GM21825 (cell line): Measurements from ENCODE around the gene FANCC.
"Not testable (repeated sequence)": the region's sequence is repeated elsewhere in the genome, so short reads cannot be mapped to it uniquely, and the experiment has no call there.

Experiments
- ATAC-seq: cut with Tn5 transposase; IDR thresholded peaks from one replicate; pipeline ENCODE4 v1.9.1; 2021; ENCODE audit warnings: mild to moderate bottlenecking, moderate library complexity; ENCODE audit not compliant: unreplicated experiment

The FANCC gene

DNA sequence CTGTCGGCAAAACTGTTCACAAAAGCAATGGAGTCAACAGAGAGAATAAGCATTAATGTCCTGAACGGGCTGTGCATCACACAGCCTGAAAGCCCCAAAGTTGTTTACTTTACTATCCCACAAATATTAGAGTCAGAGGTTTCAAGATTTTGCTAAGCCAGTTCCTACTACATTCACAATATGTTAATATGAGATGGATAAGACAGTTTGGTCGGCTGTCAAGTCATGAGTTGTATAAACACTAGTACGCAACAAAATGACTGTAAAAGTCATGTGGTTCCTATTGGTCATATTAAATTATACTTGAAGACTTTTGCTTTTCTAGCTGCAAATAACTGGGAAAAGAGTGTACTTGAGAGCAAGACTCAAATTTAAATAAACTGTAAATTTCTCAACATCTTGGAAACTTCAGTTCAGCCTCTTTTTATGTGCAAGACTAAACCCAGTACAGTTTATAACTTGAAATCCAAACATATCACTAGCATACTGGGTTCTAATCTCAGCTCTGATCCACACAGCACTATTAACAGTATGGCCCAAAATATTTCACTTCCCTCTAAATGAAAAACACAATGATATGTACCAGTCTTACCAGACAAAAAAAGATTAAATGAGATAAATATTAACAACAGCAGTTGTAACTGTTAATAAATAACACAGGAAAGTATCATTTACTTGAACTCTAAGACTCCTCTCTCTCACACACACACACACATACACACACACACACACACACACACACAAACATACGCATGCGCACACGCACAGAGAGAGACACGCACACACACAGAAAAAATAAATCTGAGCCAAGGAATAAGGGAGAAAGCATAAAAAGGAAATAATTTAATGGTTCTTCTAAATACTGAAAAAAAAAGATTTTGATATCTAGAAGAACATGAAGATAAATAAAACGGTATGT is 33.1 kb downstream of the FANCC start:
- ATAC-seq: no peak

DNA sequence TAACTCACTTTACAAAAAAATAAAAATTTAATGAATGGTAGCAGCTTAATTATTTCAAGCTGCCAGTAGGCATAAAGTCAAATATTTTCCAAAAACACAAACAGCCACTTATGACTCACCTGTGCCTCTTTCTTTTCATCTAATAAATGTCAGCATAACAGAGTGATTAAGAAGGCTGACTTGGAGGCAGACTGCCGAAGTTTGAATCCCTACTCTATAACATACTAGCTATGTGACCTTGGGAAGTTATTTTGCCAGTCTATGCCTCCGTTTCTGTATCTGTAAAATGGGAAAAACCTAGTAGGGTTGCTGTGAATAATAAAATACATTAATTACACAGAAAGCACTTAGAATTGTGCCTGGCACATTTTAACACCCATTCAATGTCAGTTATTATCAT is 33.8 kb downstream of the FANCC start:
- no peak for ATAC-seq

DNA sequence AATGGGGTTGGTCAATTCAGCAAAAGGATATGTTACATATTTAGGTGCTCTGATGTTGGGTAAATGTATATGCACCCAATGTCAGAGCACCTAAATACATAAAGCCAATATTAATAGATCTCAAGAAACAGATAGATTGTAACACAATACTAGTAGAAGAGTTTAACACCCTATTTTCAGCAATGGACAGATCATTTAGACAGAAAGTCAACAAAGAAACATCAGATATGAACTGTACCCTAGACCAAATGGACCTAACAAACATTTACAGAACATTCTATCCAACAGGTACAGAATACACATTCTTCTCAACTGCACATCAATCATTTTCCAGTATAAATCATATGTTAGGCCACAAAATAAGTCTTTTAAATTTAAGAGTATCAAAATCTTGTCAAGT is 35.2 kb downstream of the FANCC start:
- no peak for ATAC-seq

DNA sequence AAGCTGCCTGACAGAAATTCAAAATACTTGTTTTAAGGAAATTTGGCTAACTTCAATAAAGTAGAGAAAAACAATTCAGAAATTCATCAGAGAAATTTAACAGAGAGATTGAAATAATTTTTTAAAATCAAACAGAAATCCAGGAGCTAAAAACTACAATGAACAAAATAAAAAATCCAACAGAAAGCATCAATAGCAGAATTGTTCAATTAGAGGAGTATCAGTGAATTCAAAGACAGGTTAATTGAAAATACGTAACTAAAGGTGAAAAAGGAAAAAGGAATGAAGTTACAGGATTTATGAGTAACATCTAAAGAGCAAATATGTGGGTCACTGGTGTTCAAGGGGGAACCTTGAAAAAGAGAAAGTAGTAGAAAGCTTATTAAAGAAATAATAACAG is 36.8 kb downstream of the FANCC start:
- no peak for ATAC-seq

DNA sequence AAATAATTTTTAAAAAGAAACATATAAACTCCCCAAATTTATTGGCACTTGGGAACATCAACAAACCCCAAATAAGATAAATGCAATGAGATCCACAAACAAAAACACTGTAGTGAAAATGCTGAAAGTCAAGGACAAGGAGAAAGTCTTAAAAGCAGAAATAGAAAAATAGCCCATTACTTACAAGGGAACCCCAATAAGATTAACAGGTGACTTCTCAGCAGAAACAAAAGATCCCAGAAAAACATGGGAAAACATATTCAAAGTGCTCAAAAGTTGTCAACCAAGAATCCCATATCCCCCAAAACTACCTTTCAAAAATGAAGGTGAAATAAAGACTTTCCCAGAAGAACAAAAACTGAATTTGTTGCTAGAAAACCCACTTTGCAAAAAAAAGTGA is 40.0 kb downstream of the FANCC start:
- ATAC-seq: no peak

DNA sequence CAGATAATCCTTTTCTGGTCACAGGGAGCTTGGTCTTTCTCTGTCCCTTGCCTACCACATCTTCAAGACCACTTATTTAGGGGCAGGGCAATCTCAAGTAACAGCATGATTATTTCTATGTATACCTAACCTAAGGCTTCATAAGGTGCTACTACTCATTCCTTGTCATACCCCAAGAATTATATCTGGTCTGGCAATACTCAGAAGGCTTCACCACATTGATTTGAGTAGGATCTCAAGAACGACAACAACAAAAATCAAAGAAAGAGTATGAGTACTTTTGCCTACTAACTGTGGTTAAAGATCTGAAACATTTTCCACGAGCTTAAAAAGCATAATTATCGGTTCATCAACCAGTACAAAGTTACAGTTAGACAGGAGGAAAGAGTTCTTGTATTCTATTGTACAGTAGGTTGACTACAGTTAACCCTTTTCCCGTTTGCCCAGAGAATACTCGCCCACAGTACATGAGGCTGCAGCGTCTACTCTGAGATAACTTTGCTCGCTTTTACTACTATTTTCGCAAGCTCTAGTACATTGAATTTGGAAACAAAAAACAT is 41.0 kb downstream of the FANCC start:
- ATAC-seq: no peak

DNA sequence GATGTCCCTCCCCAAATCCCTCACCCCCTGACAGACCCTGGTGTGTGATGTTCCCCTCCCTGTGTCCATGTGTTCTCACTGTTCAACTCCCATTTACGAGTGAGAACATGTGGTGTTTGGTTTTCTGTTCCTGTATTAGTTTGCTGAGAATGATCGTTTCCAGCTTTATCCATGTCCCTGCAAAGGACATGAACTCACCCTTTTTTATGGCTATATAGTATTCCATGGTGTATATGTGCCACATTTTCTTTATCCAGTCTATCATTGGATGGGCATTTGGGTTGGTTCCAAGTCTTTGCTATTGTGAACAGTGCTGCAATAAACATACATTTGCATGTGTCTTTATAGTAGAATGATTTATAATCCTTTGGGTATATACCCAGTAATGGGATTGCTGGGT is 43.3 kb downstream of the FANCC start:
- ATAC-seq: not testable (repeated sequence)

DNA sequence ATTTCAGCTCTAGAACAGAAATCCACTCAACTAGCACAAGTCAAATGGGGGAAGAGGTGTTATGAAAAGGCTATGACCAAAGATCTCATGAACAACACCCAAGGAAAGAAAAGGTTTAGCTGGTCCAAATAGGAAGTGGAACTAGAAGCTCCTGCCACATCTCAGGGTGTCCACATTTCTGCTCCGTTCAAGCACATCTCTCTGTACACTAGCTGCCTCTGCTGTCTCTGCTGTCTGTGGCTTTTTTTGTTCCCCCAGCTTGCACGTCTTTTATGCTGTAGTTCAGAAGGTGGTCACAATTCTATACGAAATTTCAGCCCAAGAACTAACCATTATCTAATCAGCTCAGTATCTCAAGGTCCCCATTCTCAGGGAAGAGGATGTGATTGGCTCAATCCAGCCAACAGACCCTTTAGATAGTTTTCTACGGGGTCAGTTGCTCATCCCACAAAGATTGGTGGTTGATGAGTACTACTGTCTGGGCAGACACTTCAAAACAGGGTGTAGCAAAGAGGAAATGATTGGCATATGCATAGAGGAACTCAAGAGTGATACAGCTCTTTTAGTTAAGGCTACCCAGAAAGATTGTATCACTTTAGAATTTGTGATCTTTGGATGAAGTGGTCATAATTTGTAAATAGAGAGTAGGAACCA is 44.0 kb downstream of the FANCC start:
- no peak for ATAC-seq

DNA sequence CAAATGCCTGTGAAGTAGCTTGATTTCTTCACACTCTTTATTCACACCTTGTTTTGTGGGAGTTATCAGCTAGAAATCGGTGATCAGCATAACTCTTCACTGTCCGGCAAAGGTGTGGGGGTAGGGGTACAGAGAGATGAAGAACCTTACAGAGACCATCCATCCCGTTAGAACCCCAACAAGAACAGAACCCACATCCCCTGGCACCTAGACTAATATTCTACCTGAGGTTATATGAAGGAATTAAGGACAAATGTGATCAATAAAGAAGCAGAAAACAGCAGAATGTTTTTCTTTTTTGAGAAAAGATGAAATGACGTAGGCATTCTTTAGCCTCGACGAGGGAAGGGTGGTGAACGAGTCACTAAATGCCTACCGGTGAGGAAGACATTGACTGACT is 44.7 kb downstream of the FANCC start:
- ATAC-seq: no peak

DNA sequence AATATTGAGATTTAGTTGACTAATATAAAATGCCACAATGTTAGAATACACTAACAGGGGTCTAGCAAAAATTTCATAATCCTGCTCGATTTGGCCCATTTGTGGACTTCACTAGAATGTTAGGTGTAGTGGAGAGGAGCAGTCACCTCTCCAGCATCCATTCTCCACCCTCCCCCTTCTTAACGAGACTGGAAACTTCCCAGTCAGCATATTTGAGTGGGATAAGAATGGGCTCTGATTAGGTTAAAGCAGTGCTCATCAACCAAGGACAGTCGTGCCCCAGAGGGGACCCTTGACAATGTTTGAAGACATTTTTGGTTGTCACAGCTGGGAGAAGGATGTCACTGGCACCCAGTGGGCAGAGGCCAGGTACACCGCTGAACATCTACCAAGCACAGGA is 46.7 kb downstream of the FANCC start:
- ATAC-seq: no peak

DNA sequence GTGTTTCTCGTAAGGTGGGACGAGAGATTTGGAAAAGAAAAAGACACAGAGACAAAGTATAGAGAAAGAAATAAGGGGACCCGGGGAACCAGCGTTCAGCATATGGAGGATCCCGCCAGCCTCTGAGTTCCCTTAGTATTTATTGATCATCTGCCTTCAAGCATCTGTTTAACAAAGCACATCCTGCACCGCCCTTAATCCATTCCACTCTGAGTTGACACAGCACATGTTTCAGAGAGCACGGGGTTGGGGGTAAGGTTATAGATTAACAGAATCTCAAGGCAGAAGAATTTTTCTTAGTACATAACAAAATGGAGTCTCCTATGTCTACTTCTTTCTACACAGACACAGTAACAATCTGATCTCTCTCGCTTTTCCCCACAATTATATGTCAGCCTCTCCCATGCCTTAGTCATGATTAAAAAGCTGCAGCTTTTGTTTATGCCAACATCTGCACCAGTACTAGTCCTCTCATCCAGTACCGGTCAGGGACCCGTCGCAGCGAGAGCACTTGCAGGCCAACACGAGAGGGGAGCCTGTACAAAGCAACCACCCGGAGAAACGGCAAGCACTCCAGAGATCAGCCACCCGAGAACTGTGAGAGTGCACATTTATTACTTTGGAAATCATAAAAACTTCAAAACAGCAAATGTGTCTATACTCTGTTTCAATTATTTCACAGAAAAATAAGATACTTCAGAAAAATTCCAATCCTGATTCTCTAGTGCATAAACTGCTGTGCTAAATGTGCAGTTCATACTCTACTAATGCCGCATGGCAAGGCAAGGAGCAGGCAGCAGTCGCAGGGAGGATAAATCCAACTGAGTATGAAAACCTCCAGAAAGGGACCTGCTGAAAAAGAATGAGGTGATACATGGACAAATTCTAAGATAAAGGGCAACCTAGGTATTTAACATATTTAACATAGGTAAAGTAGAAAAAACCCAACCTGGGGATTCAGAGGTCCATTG is 47.4 kb downstream of the FANCC start:
- not testable (repeated sequence) for ATAC-seq

DNA sequence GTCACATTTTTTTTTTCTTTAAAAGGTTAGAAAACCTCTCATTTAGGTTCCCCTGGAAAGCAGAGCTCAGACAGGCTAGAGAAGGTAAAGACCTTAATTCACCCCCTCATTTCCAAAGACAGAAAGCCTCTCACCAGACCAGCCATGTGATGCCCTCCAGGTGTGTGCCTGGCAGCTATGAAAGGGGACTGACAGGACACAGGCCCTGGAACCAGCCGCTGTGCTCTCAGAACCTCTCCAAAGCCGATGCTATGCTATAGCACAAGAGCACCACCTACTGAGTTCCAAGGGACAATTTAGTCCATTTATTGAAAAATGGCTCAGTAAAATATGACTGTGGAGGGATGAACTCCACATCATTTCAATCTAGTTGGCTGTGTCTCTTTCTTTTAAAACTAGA is 48.8 kb downstream of the FANCC start:
- ATAC-seq: no peak

DNA sequence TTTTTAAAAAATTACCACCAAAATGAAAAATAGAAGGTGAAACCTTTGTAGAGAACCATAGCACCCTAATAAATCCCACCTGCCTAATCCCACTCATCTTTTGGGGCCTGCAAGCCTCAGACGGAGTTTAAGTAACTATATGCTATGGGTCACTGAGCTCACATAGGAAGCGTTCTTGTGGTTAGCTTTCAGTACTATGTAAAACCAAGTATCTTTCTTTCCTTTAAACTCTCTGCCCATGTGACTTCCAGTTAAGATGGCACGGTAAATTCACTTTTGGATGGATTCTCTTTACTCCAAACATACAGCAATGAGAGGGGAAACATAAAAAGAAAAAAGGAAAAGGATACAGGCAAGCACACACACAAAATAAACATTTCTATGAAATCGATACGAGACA is 50.9 kb downstream of the FANCC start:
- peak; percentile 68 for ATAC-seq

DNA sequence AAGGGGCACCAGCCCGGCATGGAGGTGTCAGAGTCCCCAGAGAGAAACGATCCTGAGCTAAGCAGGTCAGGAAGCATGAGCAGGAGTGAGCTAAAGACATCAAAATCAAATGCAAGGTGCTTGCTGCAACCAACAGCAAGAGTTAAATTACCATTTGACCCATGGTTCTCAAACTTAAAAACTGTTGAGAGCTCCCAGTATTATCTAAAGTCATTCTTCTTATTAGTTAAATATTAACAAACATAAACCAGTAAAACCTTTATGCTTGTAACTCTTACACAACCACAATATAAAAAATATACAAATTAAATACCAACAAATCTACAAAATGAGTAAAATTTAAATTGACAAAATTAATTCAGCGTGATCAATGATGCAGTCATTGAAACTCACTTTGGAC is 51.5 kb downstream of the FANCC start:
- ATAC-seq: no peak

DNA sequence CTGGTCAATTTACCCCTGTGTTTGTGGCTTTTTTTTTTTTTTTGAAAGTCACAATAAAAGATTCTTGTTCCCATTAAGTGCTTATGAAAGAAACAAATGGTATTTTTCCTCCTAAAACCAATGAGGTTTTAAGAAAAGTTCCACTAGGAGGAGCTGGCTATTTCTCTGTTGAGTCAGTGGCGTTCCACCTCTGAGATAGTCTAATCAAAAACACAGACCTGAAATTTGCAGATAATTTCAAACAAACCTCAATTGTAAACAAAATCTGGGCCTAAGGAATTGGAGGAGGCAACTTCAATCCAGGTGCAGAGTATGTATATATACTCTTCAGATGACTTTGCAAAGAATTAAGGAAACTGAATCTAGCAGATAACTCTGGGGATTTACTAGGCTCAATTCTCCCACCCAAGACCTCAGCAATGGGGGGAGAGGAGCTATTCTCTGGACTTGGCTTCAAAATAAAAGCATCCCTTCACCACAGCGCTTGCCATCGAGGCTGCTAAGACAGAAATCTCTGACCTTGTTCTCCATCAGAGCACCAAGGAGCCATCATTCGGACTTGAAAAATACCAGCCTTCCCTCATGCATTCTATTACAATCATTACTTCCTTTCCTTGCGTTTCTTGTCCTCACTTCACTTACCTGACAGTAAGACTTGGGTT is 52.4 kb downstream of the FANCC start:
- ATAC-seq: no peak

DNA sequence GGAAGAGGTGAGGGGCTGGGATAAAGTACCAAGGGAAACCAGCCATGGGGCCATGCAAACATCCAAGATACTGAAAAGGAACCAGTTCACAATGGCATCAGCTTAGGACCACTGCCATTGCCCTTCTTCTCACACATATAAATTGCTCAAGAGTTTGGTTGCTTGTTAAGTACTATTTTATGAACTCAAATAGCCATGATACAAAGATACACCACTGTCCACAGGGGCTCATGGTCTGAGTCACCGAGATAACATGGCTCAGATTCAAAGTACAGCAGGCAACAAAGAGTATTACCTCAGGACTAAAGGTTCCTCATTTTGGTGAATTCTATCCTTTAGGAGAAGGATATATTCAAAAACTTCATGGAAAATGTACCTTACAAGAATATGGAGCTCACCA is 55.6 kb downstream of the FANCC start:
- no peak for ATAC-seq

DNA sequence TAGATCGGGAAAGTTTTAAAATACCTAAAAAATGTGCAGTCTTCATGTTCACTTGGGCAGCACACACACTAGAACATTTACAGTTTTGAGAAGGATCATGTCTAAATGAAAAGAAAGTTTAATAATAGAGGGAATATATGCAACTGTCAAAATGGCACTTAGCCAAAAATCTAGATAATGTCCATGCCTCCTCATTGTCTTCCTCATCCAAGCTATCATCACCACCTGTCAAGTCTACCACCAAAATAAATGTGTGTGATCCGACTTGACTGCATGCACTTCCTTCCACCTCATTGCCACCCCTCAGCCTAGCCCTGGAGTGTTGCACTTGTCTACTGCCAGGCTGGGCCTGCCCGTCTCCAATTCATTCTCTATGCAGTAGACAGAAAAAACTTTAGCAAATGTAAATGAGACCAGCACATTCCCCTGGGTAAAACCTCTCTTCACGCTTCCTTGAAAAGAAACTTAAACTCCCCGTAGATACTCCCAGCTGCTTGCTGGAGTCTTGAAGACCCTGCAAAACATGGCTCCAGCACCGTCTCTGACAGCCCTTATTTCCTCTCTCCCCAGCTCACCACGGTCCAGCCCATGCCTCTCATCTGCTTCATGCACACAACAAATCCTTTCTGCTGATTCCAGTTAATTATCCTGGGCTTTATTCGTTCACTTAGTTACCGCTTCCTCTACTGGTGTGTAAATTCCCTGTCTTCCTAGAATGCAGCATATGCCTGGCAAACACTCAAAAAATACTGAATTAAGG is 66.9 kb downstream of the FANCC start:
- no peak for ATAC-seq

DNA sequence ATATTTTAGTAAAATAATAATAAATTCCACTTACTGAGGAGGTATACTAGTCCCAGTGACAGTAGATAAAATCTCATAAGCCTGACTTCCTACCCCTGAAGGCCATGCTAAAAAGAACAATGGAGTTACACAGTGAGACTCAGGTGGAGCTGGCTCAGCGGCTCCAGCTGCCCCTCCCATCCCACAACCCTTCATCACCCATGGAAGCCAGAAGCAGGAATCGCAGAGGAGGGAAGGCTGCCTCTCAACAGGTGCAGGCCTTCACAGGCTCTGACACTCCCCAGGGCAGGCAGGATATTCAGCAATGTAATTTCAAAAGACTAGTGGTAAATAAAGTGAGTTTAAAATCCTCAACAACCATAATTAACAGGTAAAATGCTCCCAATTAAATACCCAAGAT is 67.5 kb downstream of the FANCC start:
- no peak for ATAC-seq

DNA sequence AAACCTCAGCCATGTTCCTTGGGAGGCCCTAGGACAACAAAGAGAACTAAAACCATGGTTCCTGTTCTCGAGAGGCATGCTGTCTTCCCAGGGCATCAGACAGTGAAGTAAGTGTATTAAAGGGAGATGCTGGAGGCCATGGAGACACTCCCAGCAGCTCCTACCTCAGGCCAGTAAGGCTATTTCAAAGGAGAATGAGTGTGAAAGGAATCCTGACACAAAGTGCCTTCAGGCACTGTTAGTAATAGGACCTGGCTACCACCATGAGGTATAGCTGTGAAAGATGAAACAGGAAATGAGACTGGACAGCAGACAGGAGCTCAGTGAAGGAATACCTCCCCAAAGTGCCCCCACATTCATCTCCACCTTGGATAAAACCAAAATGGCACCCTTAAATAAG is 71.0 kb downstream of the FANCC start:
- ATAC-seq: no peak

DNA sequence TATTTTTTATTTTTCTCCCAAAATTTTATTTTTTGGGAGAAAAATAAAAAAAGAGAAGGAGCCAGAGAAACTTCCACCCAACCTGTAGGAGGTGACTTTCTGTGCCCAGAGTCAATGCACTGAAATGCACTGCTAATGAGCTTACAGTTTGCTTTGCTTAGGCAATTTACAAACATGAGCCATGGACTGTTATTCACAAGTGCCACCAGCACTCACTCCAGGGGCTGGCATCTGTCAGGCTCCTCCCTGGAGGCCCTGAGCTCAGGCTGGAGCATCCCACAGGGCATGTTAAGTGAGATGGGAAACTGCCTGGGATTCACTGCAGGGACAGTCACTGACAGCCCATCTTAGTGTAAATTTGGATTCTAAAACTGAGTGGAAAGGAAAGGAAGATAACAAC is 74.9 kb downstream of the FANCC start:
- ATAC-seq: no peak
